HG03064 (cell line): Measurements from ENCODE around the gene MB.

Experiments
- ATAC-seq: cut with Tn5 transposase; IDR thresholded peaks from one replicate; pipeline ENCODE4 v1.9.1; 2021; ENCODE audit warnings: low read depth; ENCODE audit not compliant: unreplicated experiment

MB gene

GRCh38 chr22:35619336-35620094 is 2.4 kb upstream of the MB start:
- no peak for ATAC-seq

GRCh38 chr22:35618427-35619223 is 1.5 kb upstream of the MB start:
- ATAC-seq: no peak

- ATAC-seq: no peak
Observed at GRCh38 chr22:35616043-35616442, 1.1 kb downstream of the MB start.

GRCh38 chr22:35615156-35615555 is 2.0 kb downstream of the MB start:
- no peak for ATAC-seq

GRCh38 chr22:35614404-35614803 is 2.7 kb downstream of the MB start:
- no peak for ATAC-seq

- ATAC-seq: no peak
Observed at GRCh38 chr22:35612903-35613302, 4.2 kb downstream of the MB start.

- ATAC-seq: no peak
Observed at GRCh38 chr22:35611891-35612576, 5.1 kb downstream of the MB start.

GRCh38 chr22:35611200-35611890 is 5.8 kb downstream of the MB start:
- no peak for ATAC-seq

- ATAC-seq: no peak
Observed at GRCh38 chr22:35610741-35611140, 6.4 kb downstream of the MB start.

GRCh38 chr22:35609761-35610160 is 7.4 kb downstream of the MB start:
- ATAC-seq: no peak

GRCh38 chr22:35609261-35609660 is 7.9 kb downstream of the MB start:
- no peak for ATAC-seq

- no peak for ATAC-seq
Observed at GRCh38 chr22:35608088-35608487, 9.0 kb downstream of the MB start.

- no peak for ATAC-seq
Observed at GRCh38 chr22:35606916-35607315, 10.2 kb downstream of the MB start.

- ATAC-seq: no peak
Observed at GRCh38 chr22:35605851-35606481, 11.2 kb downstream of the MB start.

GRCh38 chr22:35605369-35605680 is 11.8 kb downstream of the MB start:
- no peak for ATAC-seq

- no peak for ATAC-seq
Observed at GRCh38 chr22:35604621-35605368, 12.3 kb downstream of the MB start.

- no peak for ATAC-seq
Observed at GRCh38 chr22:35601743-35602615, 15.2 kb downstream of the MB start.

GRCh38 chr22:35601013-35601580 is 16.0 kb downstream of the MB start:
- ATAC-seq: no peak

- no peak for ATAC-seq
Observed at GRCh38 chr22:35600476-35600875, 16.7 kb downstream of the MB start.
